WTC11 (cell line): ENCODE measurements around the gene OXLD1. TPM values are rescaled to one million over a fixed set of nuclear protein-coding genes. Genes with fewer than 3 reads are reported as not detected.

Experiments
- ATF6 ChIP-seq: sonication (generic); formaldehyde crosslinking; IDR thresholded peaks from 2 replicates; pipeline ENCODE4 v1.8.1; 2023; ENCODE audit warnings: mild to moderate bottlenecking, missing genetic modification reagents
- E2F5 ChIP-seq: sonication (generic); formaldehyde crosslinking; IDR thresholded peaks from 2 replicates; pipeline ENCODE4 v1.8.1; 2022; ENCODE audit warnings: mild to moderate bottlenecking, moderate library complexity, missing genetic modification reagents
- EMX1 ChIP-seq: fragments of 250-450 bp; sonication (Bioruptor Pico); IDR thresholded peaks from 2 replicates; pipeline ENCODE4 v1.8.0; 2021; ENCODE audit warnings: mild to moderate bottlenecking
- ERG ChIP-seq: fragments of 250-450 bp; sonication (Bioruptor Pico); IDR thresholded peaks from 2 replicates; pipeline ENCODE4 v1.8.0; 2021; ENCODE audit warnings: mild to moderate bottlenecking
- FOXP4 ChIP-seq: sonication (generic); formaldehyde crosslinking; IDR thresholded peaks from 2 replicates; pipeline ENCODE4 v1.8.0; 2022; ENCODE audit warnings: mild to moderate bottlenecking, missing genetic modification reagents
- JUN ChIP-seq: sonication (generic); formaldehyde crosslinking; IDR thresholded peaks from 2 replicates; pipeline ENCODE4 v1.8.0; 2023; ENCODE audit warnings: mild to moderate bottlenecking, missing genetic modification reagents
- KAT7 ChIP-seq: sonication (generic); formaldehyde crosslinking; IDR thresholded peaks from 2 replicates; pipeline ENCODE4 v1.8.1; 2023; ENCODE audit warnings: missing genetic modification reagents, mild to moderate bottlenecking, borderline replicate concordance
- MXD4 ChIP-seq: fragments of 250-450 bp; sonication (Bioruptor Pico); IDR thresholded peaks from 2 replicates; pipeline ENCODE4 v1.8.0; 2021; ENCODE audit warnings: mild to moderate bottlenecking, moderate library complexity, borderline replicate concordance
- NFE2L1 ChIP-seq: sonication (generic); formaldehyde crosslinking; IDR thresholded peaks from 2 replicates; pipeline ENCODE4 v1.8.1; 2023; ENCODE audit warnings: missing genetic modification reagents
- NR3C1 ChIP-seq: sonication (generic); formaldehyde crosslinking; conservative IDR thresholded peaks from 2 replicates; pipeline ENCODE4 v1.8.1; 2023; ENCODE audit warnings: low read depth, mild to moderate bottlenecking, missing genetic modification reagents
- RELA ChIP-seq: sonication (generic); formaldehyde crosslinking; IDR thresholded peaks from 2 replicates; pipeline ENCODE4 v1.8.1; 2022; ENCODE audit warnings: missing genetic modification reagents, mild to moderate bottlenecking, borderline replicate concordance
- RORB ChIP-seq: fragments of 250-450 bp; sonication (Bioruptor Pico); IDR thresholded peaks from 2 replicates; pipeline ENCODE4 v1.9.0; 2021; ENCODE audit warnings: mild to moderate bottlenecking
- SOX15 ChIP-seq: fragments of 250-450 bp; sonication (Bioruptor Pico); IDR thresholded peaks from 2 replicates; pipeline ENCODE4 v1.9.0; 2021; ENCODE audit warnings: mild to moderate bottlenecking
- SP1 ChIP-seq: sonication (generic); formaldehyde crosslinking; conservative IDR thresholded peaks from 2 replicates; pipeline ENCODE4 v1.8.1; 2022; ENCODE audit warnings: missing genetic modification reagents
- TCF7 ChIP-seq: sonication (generic); formaldehyde crosslinking; IDR thresholded peaks from 2 replicates; pipeline ENCODE4 v1.8.0; 2022; ENCODE audit warnings: mild to moderate bottlenecking, low read depth, missing genetic modification reagents, moderate library complexity
- USF1 ChIP-seq: sonication (generic); formaldehyde crosslinking; IDR thresholded peaks from 2 replicates; pipeline ENCODE4 v1.8.0; 2022; ENCODE audit warnings: mild to moderate bottlenecking, missing genetic modification reagents
- USF2 ChIP-seq: sonication (generic); formaldehyde crosslinking; IDR thresholded peaks from 2 replicates; pipeline ENCODE4 v1.8.1; 2023; ENCODE audit warnings: mild to moderate bottlenecking, missing genetic modification reagents, moderate library complexity
- ZBTB43 ChIP-seq: sonication (generic); formaldehyde crosslinking; IDR thresholded peaks from 2 replicates; pipeline ENCODE4 v1.8.1; 2023; ENCODE audit warnings: mild to moderate bottlenecking, missing genetic modification reagents
- ZNF121 ChIP-seq: sonication (generic); formaldehyde crosslinking; IDR thresholded peaks from 2 replicates; pipeline ENCODE4 v1.8.0; 2023; ENCODE audit warnings: missing genetic modification reagents
- ZNF219 ChIP-seq: sonication (generic); formaldehyde crosslinking; IDR thresholded peaks from 2 replicates; pipeline ENCODE4 v1.8.0; 2023; ENCODE audit warnings: missing genetic modification reagents, mild to moderate bottlenecking, borderline replicate concordance
- ZNF263 ChIP-seq: sonication (generic); formaldehyde crosslinking; IDR thresholded peaks from 2 replicates; pipeline ENCODE4 v1.8.1; 2022; ENCODE audit warnings: low read depth, mild to moderate bottlenecking, moderate library complexity, missing genetic modification reagents
- ZNF281 ChIP-seq: sonication (generic); formaldehyde crosslinking; IDR thresholded peaks from 2 replicates; pipeline ENCODE4 v1.8.0; 2023; ENCODE audit warnings: mild to moderate bottlenecking, missing genetic modification reagents
- ZNF317 ChIP-seq: sonication (generic); formaldehyde crosslinking; IDR thresholded peaks from 2 replicates; pipeline ENCODE4 v1.8.1; 2023; ENCODE audit warnings: low read depth, mild to moderate bottlenecking, moderate library complexity, missing genetic modification reagents, borderline replicate concordance
- ZNF416 ChIP-seq: fragments of 250-450 bp; sonication (Bioruptor Pico); IDR thresholded peaks from 2 replicates; pipeline ENCODE4 v1.9.0; 2021; ENCODE audit warnings: mild to moderate bottlenecking, inconsistent platforms
- ZNF512 ChIP-seq: sonication (generic); formaldehyde crosslinking; IDR thresholded peaks from 2 replicates; pipeline ENCODE4 v1.8.1; 2022; ENCODE audit warnings: missing genetic modification reagents, borderline replicate concordance
- total RNA-seq: library from RNA; stranded (reverse); gene quantifications from 3 replicates; pipeline ENCODE4 v1.2.3, GENCODE V29; 2021

Gene OXLD1
- total RNA-seq, 1 experiment from 2014 or later = 49.6 TPM

- TF ChIP-seq ERG (CRISPR knock-in tag) (no peak), ZNF121 (CRISPR knock-in tag) (no peak), RELA (CRISPR knock-in tag) (no peak), ZNF416 (CRISPR knock-in tag) (peak; percentile 82; the same call in 1 of the 2 replicates), JUN (peak; percentile 72; the same call in 1 of the 2 replicates), E2F5 (no peak), ZNF317 (CRISPR knock-in tag) (no peak), SP1 (CRISPR knock-in tag) (peak; percentile 94), MXD4 (no peak), NFE2L1 (CRISPR knock-in tag) (peak; percentile 79), ZBTB43 (CRISPR knock-in tag) (0 out of 2 replicates have a peak, but pooled peaks have one; percentile 56), USF1 (CRISPR knock-in tag) (no peak), ZNF263 (no peak), ATF6 (CRISPR knock-in tag) (no peak), EMX1 (no peak), ZNF219 (CRISPR knock-in tag) (no peak), USF2 (CRISPR knock-in tag) (peak; percentile 44; the same call in 1 of the 2 replicates), TCF7 (0 out of 2 replicates have a peak, but pooled peaks have one; percentile 33), ZNF512 (no peak), FOXP4 (CRISPR knock-in tag) (peak; percentile 68; the same call in 1 of the 2 replicates), KAT7 (CRISPR knock-in tag) (no peak), RORB (CRISPR knock-in tag) (no peak), NR3C1 (CRISPR knock-in tag) (peak; percentile 48; the same call in 1 of the 2 replicates), SOX15 (no peak), ZNF281 (CRISPR knock-in tag) (0 out of 2 replicates have a peak, but pooled peaks have one; percentile 53)
Observed at GRCh38 chr17:81636505-81637288, 29.7 kb downstream of the OXLD1 start, which contains the start of the genes NPLOC4 and TSPAN10 (continued).
